Cardiac fibroblast (primary cell): ENCODE measurements around the gene ALDH1L1.

Source experiments
- DNase-seq, 2 donors: peaks; one replicate each; pipeline versions ENCODE4 v3.0.0 to v3.0.0-alpha.2; 2010; ENCODE audit warnings: low read depth in 2 of 2
- H3K4me3 ChIP-seq, 2 donors: replicated peaks in 1 of 2; 1 replicate in 1 of 2; 2 replicates in 1 of 2; pipeline ENCODE4 v1.5.1; 2011; ENCODE audit warnings: low read depth in 2 of 2, low read length in 2 of 2, mild to moderate bottlenecking in 2 of 2, moderate library complexity in 1 of 2
- TF ChIP-seq, protein P1 (sequence below): IDR thresholded peaks from one replicate; pipeline ENCODE4 v1.5.1; 2011; ENCODE audit warnings: low read depth, mild to moderate bottlenecking, low read length, inconsistent platforms

Gene ALDH1L1

DNA sequence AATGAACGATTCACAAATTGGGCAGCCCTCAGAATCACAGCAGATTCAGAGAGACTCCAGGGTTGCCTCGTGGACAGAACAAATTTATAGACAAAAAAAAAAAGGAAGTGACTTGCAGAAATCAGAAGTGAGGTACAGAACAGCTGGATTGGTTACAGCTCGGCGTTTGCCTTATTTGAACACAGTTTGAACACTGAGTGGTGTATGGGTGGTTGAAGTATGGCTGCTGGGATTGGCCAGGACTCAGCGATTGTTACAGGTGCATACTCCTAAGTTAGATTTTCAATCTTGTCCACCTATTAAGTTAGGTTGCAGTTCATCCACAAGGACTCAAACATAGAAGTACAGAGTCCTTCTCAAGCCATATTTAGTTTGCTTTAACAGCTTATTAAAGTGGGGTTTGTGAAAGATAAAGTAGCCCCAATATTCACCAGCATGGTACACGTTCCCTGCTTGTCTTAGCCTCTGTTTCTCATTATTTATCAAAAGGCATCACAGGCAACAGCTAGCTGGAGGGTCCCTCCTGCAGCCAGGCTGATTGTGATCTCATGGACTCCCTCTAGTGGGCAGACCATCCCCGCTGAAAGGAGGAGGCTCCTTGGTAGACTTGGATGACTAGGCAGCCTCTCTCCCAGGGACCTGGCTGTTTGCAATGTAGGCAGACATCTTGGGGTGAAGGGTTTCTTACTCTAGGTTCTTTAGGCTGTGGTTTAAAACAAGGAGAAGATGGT, 17.6 kb upstream of the ALDH1L1 start:
- peak; percentile 78 to 80 for DNase-seq
- TF ChIP-seq, protein P1, sequence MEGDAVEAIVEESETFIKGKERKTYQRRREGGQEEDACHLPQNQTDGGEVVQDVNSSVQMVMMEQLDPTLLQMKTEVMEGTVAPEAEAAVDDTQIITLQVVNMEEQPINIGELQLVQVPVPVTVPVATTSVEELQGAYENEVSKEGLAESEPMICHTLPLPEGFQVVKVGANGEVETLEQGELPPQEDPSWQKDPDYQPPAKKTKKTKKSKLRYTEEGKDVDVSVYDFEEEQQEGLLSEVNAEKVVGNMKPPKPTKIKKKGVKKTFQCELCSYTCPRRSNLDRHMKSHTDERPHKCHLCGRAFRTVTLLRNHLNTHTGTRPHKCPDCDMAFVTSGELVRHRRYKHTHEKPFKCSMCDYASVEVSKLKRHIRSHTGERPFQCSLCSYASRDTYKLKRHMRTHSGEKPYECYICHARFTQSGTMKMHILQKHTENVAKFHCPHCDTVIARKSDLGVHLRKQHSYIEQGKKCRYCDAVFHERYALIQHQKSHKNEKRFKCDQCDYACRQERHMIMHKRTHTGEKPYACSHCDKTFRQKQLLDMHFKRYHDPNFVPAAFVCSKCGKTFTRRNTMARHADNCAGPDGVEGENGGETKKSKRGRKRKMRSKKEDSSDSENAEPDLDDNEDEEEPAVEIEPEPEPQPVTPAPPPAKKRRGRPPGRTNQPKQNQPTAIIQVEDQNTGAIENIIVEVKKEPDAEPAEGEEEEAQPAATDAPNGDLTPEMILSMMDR, result peak; percentile 88
- H3K4me3 ChIP-seq, result no peak overlapping the region

DNA sequence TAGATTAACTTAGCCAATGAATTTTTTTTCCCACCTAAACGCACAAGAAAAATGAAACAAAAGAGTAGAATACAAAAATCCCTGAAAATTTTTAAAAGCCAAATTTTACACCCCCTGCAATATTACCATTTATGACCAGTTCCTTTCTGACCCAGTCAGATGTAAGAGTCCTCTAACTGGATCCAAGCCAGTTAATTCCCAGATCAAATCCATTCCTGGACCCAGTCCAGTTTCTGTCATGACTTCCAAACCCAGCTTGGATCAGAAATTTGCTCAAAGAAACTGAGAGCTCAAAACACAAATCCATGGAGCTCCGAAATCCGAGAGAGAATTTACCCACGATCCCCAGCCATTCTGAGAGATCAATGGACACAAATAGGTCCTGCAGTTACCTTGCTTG, 17.0 kb upstream of the ALDH1L1 start:
- TF ChIP-seq, protein P1, result no peak
- no peak overlapping the region for H3K4me3 ChIP-seq
- no peak for DNase-seq

GRCh38 chr3:126194713-126195305, 14.4 kb upstream of the ALDH1L1 start:
- no peak overlapping the region for H3K4me3 ChIP-seq
- DNase-seq, result peak in 1 of 2 donors; percentile 26
- TF ChIP-seq, protein P1, result no peak

- TF ChIP-seq, protein P1, result no peak
- DNase-seq, result no peak
- no peak overlapping the region for H3K4me3 ChIP-seq
Observed at GRCh38 chr3:126191246-126191645, 10.9 kb upstream of the ALDH1L1 start.

DNA sequence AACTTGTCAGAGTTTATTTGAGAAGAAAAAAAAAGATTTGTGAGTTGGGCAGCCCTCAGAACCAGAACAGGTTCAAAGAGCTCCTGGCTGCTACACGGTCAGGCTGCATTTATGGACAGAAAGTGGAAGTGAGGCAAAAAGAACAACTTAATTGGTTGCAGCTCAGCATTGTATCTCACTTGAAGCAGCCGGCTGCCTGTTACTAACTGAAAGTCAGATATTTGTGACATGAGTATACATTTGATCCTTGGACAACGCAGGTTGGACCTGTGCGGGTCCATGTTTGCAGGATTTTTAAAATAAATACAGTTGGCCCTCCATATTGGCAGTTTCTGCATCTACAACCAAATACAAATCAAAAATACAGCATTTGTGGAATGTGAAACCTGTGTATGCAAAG, 7.5 kb upstream of the ALDH1L1 start:
- TF ChIP-seq, protein P1, result no peak
- no peak for DNase-seq
- no peak overlapping the region for H3K4me3 ChIP-seq

DNA sequence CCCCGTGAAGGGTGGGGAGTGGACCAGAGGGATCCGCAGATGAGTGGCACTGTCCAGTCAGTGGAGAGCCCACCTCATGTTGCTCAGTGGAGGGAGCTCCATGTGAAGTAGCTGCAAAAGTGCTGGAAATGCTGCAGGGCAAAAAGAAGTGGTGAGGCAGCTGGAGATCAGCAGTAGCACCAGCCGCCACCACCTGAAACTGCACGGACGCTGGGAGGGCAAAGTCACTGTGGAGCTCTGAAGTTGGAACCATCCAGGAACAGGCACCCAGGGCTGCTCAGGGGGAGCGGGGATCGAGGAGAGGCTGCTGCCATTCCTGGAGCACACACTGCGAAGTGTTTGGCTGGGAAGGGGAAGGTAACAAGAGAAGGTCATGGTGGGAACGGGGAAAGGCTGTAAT, 6.4 kb upstream of the ALDH1L1 start:
- no peak overlapping the region for H3K4me3 ChIP-seq
- TF ChIP-seq, protein P1, result no peak
- no peak for DNase-seq
